ENCODE results near the gene ETS2.

DNA sequence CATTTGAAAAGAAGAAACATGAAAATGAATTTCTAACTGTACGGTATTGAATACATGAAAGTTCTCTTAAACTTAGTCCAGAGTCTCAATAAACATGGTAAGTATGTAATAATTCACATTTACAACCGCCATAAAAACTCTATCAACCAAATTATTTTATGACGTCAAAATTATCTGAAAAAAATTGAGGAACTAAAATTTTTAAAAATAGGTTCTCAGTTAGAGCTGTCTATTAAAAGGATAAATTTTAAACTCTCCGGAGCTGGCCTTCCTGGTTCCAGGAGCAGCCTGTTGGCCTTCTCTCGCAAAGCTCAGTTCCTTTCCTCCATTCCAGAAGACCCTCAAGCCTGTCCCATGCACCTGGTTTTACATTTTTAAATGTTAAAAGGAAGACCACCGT is 18.7 kb upstream of the ETS2 start:
- TF ChIP-seq, protein P1, sequence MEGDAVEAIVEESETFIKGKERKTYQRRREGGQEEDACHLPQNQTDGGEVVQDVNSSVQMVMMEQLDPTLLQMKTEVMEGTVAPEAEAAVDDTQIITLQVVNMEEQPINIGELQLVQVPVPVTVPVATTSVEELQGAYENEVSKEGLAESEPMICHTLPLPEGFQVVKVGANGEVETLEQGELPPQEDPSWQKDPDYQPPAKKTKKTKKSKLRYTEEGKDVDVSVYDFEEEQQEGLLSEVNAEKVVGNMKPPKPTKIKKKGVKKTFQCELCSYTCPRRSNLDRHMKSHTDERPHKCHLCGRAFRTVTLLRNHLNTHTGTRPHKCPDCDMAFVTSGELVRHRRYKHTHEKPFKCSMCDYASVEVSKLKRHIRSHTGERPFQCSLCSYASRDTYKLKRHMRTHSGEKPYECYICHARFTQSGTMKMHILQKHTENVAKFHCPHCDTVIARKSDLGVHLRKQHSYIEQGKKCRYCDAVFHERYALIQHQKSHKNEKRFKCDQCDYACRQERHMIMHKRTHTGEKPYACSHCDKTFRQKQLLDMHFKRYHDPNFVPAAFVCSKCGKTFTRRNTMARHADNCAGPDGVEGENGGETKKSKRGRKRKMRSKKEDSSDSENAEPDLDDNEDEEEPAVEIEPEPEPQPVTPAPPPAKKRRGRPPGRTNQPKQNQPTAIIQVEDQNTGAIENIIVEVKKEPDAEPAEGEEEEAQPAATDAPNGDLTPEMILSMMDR (IDR thresholded peaks at IDR 0.05), result no peak
- no peak for TF ChIP-seq POLR2A (IDR thresholded peaks at IDR 0.05)
- TF ChIP-seq EP300 (IDR thresholded peaks at IDR 0.05), result no peak
